Trophoblast cell (in vitro differentiated cells and primary cell): ENCODE results near the gene SLC30A7.
"Not testable (repeated sequence)": the region's sequence is repeated elsewhere in the genome, so short reads cannot be mapped to it uniquely, and the experiment has no call there.

Experiments used
- DNase-seq, 2 donors: peaks; one replicate each; pipeline ENCODE4 v3.0.0-alpha.2; 2016
- H2AFZ ChIP-seq: 2 replicates; pipeline ENCODE4 v1.6.1; 2013; ENCODE audit warnings: low read length, moderate library complexity, mild to moderate bottlenecking; ENCODE audit not compliant: insufficient read depth, poor library complexity
- H2AK5ac ChIP-seq: 2 replicates; pipeline ENCODE4 v1.6.1; 2013; ENCODE audit warnings: mild to moderate bottlenecking, low read length
- H2BK120ac ChIP-seq: 2 replicates; pipeline ENCODE4 v1.6.1; 2013; ENCODE audit warnings: low read length, mild to moderate bottlenecking, moderate library complexity; ENCODE audit not compliant: insufficient read depth, poor library complexity
- H2BK12ac ChIP-seq: 2 replicates; pipeline ENCODE4 v1.6.1; 2013; ENCODE audit warnings: mild to moderate bottlenecking, low read length, moderate library complexity
- H2BK5ac ChIP-seq: 2 replicates; pipeline ENCODE4 v1.6.1; 2013; ENCODE audit warnings: low read length, low read depth, moderate library complexity, mild to moderate bottlenecking; ENCODE audit not compliant: poor library complexity
- H3K14ac ChIP-seq: 2 replicates; pipeline ENCODE4 v1.6.1; 2013; ENCODE audit warnings: mild to moderate bottlenecking, low read length
- H3K18ac ChIP-seq: 2 replicates; pipeline ENCODE4 v1.6.1; 2013; ENCODE audit warnings: mild to moderate bottlenecking, low read length
- H3K23ac ChIP-seq: 2 replicates; pipeline ENCODE4 v1.6.1; 2013; ENCODE audit warnings: low read length
- H3K27ac ChIP-seq: 2 replicates; pipeline ENCODE4 v1.5.1; 2013; ENCODE audit warnings: low read depth, mild to moderate bottlenecking, inconsistent platforms, low read length, moderate library complexity
- H3K27me3 ChIP-seq: 2 replicates; pipeline ENCODE4 v1.6.1; 2013; ENCODE audit warnings: inconsistent platforms, mild to moderate bottlenecking, low read length, moderate library complexity; ENCODE audit not compliant: insufficient read depth
- H3K36me3 ChIP-seq, 2 experiments: 1 replicate in 1 of 2; 2 replicates in 1 of 2; pipeline ENCODE4 v1.6.1; 2013; ENCODE audit warnings: low read length in 2 of 2, mild to moderate bottlenecking in 2 of 2, moderate library complexity in 1 of 2; ENCODE audit not compliant: insufficient read depth in 2 of 2, control insufficient read depth in 1 of 2
- H3K4ac ChIP-seq: 2 replicates; pipeline ENCODE4 v1.6.1; 2013; ENCODE audit warnings: low read depth, mild to moderate bottlenecking, low read length, moderate library complexity
- H3K4me1 ChIP-seq, 2 experiments: 1 replicate in 1 of 2; 2 replicates in 1 of 2; pipeline ENCODE4 v1.6.1; 2013; ENCODE audit warnings: low read length in 2 of 2, mild to moderate bottlenecking in 2 of 2, moderate library complexity in 1 of 2; ENCODE audit not compliant: insufficient read depth in 2 of 2, control insufficient read depth in 1 of 2
- H3K4me2 ChIP-seq: 2 replicates; pipeline ENCODE4 v1.6.1; 2013; ENCODE audit warnings: inconsistent platforms, mild to moderate bottlenecking, low read length, moderate library complexity
- H3K4me3 ChIP-seq: 2 replicates; pipeline ENCODE4 v1.5.1; 2013; ENCODE audit warnings: mild to moderate bottlenecking, low read depth, low read length, inconsistent platforms
- H3K79me1 ChIP-seq: one replicate; pipeline ENCODE4 v1.6.1; 2013; ENCODE audit warnings: low read length
- H3K79me2 ChIP-seq: 2 replicates; pipeline ENCODE4 v1.6.1; 2013; ENCODE audit warnings: low read length, mild to moderate bottlenecking; ENCODE audit not compliant: control insufficient read depth, insufficient read depth, poor library complexity
- H3K9ac ChIP-seq: 2 replicates; pipeline ENCODE4 v1.6.1; 2013; ENCODE audit warnings: mild to moderate bottlenecking, low read length
- H3K9me3 ChIP-seq: 2 replicates; pipeline ENCODE4 v1.6.1; 2013; ENCODE audit warnings: low read depth, mild to moderate bottlenecking, control low read depth, inconsistent platforms, low read length; ENCODE audit not compliant: insufficient read depth
- H4K12ac ChIP-seq: 2 replicates; pipeline ENCODE4 v1.6.1; 2013; ENCODE audit warnings: low read depth, mild to moderate bottlenecking, low read length, moderate library complexity
- H4K8ac ChIP-seq: 2 replicates; pipeline ENCODE4 v1.6.1; 2013; ENCODE audit warnings: low read depth, mild to moderate bottlenecking, low read length, moderate library complexity
- H4K91ac ChIP-seq: one replicate; pipeline ENCODE4 v1.6.1; 2013; ENCODE audit warnings: low read depth, mild to moderate bottlenecking, low read length, moderate library complexity
- WGBS: extraction: QIAGEN DNeasy Blood & Tissue Kit; methylation state at CpG from one replicate; pipeline ENCODE4 v1.1.7; 2013; ENCODE audit warnings: missing lambda C conversion rate; ENCODE audit not compliant: insufficient read length, insufficient coverage; ENCODE audit errors: extremely low coverage; 5-methylcytosine and 5-hydroxymethylcytosine counted together

SLC30A7 gene

GRCh38 chr1:100855116-100855515, 40.8 kb upstream of the SLC30A7 start:
- H2AFZ ChIP-seq, H2BK120ac ChIP-seq, H3K9ac ChIP-seq, H4K91ac ChIP-seq, H3K14ac ChIP-seq, H3K23ac ChIP-seq, H3K4me3 ChIP-seq, H3K27ac ChIP-seq, H2AK5ac ChIP-seq, H3K36me3 ChIP-seq, H3K79me2 ChIP-seq, H4K12ac ChIP-seq, H3K4me1 ChIP-seq, H3K4me2 ChIP-seq, H3K4ac ChIP-seq, H4K8ac ChIP-seq, H3K18ac ChIP-seq, H3K79me1 ChIP-seq, H2BK12ac ChIP-seq, H3K27me3 ChIP-seq, H3K9me3 ChIP-seq, DNase-seq, H2BK5ac ChIP-seq: not testable (repeated sequence)

- Histone ChIP-seq H4K12ac (no peak overlapping the region), H3K79me1 (no peaks in the 10 kb centered on the region), H3K14ac (no peak overlapping the region), H3K18ac (no peak overlapping the region), H2BK12ac (no peak overlapping the region), H4K91ac (no peak overlapping the region), H2AFZ (no peak overlapping the region), H3K9me3 (no peaks in the 10 kb centered on the region), H3K27me3 (no peaks in the 10 kb centered on the region), H3K4me2 (no peak overlapping the region), H2BK5ac (no peak overlapping the region), H3K36me3 (no peaks in the 10 kb centered on the region), H3K9ac (no peak overlapping the region), H2AK5ac (no peak overlapping the region), H2BK120ac (no peak overlapping the region), H3K27ac (no peak overlapping the region), H3K4me1 (no peaks in the 10 kb centered on the region), H3K4ac (no peak overlapping the region), H3K79me2 (no peaks in the 10 kb centered on the region), H3K4me3 (no peak overlapping the region), H4K8ac (no peak overlapping the region), H3K23ac (no peak overlapping the region)
- DNase-seq: no peak
- no CpG with 5 or more reads among the region's 3 CpGs for WGBS
Observed at GRCh38 chr1:100860397-100860991, 35.4 kb upstream of the SLC30A7 start.

DNA sequence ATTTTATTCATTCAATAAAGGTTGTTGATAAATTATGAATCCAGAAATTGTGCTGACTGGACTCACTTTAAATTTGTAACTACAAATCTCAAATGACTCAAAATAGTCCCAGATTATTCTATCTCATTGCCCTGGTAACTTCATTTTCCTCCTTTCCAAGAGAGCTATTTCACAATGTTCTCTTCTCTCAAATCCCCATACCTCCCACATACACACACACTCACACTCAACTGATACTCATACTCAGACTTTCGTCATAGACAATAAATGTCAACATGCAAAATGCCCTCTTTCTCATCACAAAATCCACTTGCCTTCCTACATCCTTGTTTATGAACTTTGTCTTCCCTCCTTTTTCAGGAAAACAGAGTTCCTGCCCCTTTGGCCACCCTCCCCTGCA, 34.5 kb upstream of the SLC30A7 start:
- H4K12ac ChIP-seq: no peak overlapping the region
- H3K79me1 ChIP-seq: no peaks in the 10 kb centered on the region
- H2BK12ac ChIP-seq: no peak overlapping the region
- no CpG with 5 or more reads among the region's 1 CpG for WGBS
- no peak overlapping the region for H3K14ac ChIP-seq
- no peak overlapping the region for H4K91ac ChIP-seq
- no peak overlapping the region for H4K8ac ChIP-seq
- H2BK5ac ChIP-seq: no peak overlapping the region
- H3K27ac ChIP-seq: no peak overlapping the region
- H2AK5ac ChIP-seq: no peak overlapping the region
- H3K4me3 ChIP-seq: no peak overlapping the region
- no peaks in the 10 kb centered on the region for H3K4me1 ChIP-seq
- H3K27me3 ChIP-seq: no peaks in the 10 kb centered on the region
- H3K4me2 ChIP-seq: no peak overlapping the region
- no peak overlapping the region for H2BK120ac ChIP-seq
- no peak for DNase-seq
- no peak overlapping the region for H3K4ac ChIP-seq
- H3K9me3 ChIP-seq: no peaks in the 10 kb centered on the region
- no peak overlapping the region for H3K9ac ChIP-seq
- no peaks in the 10 kb centered on the region for H3K79me2 ChIP-seq
- H3K18ac ChIP-seq: no peak overlapping the region
- no peaks in the 10 kb centered on the region for H3K36me3 ChIP-seq
- H3K23ac ChIP-seq: no peak overlapping the region
- no peak overlapping the region for H2AFZ ChIP-seq

DNA sequence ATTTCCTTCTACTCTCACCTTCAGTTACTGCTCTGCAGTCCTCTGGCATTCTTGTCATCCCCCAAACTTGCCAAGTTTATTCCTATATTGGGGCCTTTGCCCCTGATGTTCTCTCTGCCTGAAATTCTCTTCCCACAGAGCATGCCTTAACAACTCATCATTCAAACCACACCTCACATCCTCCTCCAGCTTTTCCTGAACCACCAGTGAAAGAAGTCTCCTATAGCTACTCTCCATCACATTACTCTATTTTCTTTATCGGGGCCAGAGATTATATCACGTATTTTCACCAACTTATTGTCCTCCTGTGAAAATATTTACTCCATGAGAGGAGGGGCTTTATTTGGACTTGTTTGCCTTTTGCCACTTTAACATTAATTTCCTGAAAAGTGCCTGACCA, 33.3 kb upstream of the SLC30A7 start:
- H3K9ac ChIP-seq: no peak overlapping the region
- H3K79me1 ChIP-seq: no peaks in the 10 kb centered on the region
- no peak overlapping the region for H4K91ac ChIP-seq
- H3K27ac ChIP-seq: no peak overlapping the region
- no peak overlapping the region for H3K4me2 ChIP-seq
- WGBS: no CpG with 5 or more reads among the region's 2 CpGs
- H2AFZ ChIP-seq: no peak overlapping the region
- H3K79me2 ChIP-seq: no peaks in the 10 kb centered on the region
- no peak overlapping the region for H3K23ac ChIP-seq
- DNase-seq: no peak
- no peak overlapping the region for H4K8ac ChIP-seq
- no peak overlapping the region for H2BK120ac ChIP-seq
- H4K12ac ChIP-seq: no peak overlapping the region
- H3K18ac ChIP-seq: no peak overlapping the region
- no peak overlapping the region for H3K14ac ChIP-seq
- no peaks in the 10 kb centered on the region for H3K9me3 ChIP-seq
- H2BK12ac ChIP-seq: no peak overlapping the region
- H3K27me3 ChIP-seq: no peaks in the 10 kb centered on the region
- H3K4me1 ChIP-seq: no peaks in the 10 kb centered on the region
- no peak overlapping the region for H2AK5ac ChIP-seq
- no peak overlapping the region for H2BK5ac ChIP-seq
- no peaks in the 10 kb centered on the region for H3K36me3 ChIP-seq
- H3K4me3 ChIP-seq: no peak overlapping the region
- no peak overlapping the region for H3K4ac ChIP-seq
